ENCODE measurements around the gene IRS2.

Gene IRS2

DNA sequence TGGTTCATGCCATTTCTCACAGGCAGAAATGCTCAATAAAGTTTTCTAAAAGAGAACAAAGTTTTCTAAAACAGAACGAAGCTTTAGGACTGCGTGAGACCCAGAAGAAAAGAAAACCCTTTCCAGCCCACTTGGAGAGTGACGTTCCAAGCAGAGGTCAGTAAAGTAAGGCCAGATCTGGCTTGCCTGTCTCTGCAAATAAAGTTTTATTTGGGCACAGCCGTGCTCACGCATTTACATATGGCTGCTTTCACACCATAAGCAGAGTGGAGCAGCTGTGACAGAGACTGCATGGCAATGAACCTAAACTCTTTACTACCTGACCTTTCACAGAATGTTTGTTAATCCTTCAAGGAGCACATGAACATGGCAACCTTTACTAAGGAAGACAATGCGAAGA, 23.6 kb downstream of the IRS2 start:
- H3K4me3 Mint-ChIP-seq: no peak overlapping the region
- peaks cover 0 to 3% of the 10 kb centered on the region in 2 donors for H3K36me3 Mint-ChIP-seq
- H3K4me1 Mint-ChIP-seq: peaks cover 7 to 8% of the 10 kb centered on the region in 2 donors
- no peak for DNase-seq
- no peak overlapping the region for H3K27ac Mint-ChIP-seq
- H3K27me3 Mint-ChIP-seq: no peaks in the 10 kb centered on the region
- ATAC-seq (replicated peaks): no peak
- H3K9me3 Mint-ChIP-seq: no peaks in the 10 kb centered on the region

DNA sequence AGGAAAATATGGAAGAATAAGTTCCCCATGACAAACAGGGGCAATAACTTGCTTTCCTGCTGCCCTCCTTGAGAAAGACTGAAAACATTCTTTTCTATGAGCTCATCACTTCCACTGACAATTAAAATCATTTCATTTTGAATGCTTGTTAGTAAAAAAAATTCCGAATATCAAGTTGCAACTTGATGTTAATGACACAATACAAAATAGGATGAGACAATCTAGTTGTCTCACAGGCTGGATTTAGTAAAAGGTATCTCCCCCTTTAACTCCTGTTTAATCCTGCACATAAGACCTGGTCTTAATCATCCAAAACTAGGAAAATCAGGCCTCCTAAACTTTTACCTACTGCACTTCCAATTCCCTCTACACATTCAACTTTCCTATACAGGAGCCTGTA, 24.7 kb downstream of the IRS2 start:
- no peak for DNase-seq
- no peak for ATAC-seq (replicated peaks)
- H3K9me3 Mint-ChIP-seq: no peaks in the 10 kb centered on the region
- peaks cover 7 to 8% of the 10 kb centered on the region in 2 donors for H3K4me1 Mint-ChIP-seq
- H3K4me3 Mint-ChIP-seq: no peak overlapping the region
- no peak overlapping the region for H3K27ac Mint-ChIP-seq
- H3K27me3 Mint-ChIP-seq: no peaks in the 10 kb centered on the region
- H3K36me3 Mint-ChIP-seq: peaks cover 0 to 2% of the 10 kb centered on the region in 2 donors

GRCh38 chr13:109760951-109761350, 25.4 kb downstream of the IRS2 start:
- no peak overlapping the region for H3K27ac Mint-ChIP-seq
- peaks cover 0 to 3% of the 10 kb centered on the region in 2 donors for H3K36me3 Mint-ChIP-seq
- H3K9me3 Mint-ChIP-seq: no peaks in the 10 kb centered on the region
- ATAC-seq (replicated peaks): no peak
- DNase-seq: no peak
- H3K27me3 Mint-ChIP-seq: no peaks in the 10 kb centered on the region
- peaks cover 5 to 8% of the 10 kb centered on the region in 2 donors for H3K4me1 Mint-ChIP-seq
- no peak overlapping the region for H3K4me3 Mint-ChIP-seq

DNA sequence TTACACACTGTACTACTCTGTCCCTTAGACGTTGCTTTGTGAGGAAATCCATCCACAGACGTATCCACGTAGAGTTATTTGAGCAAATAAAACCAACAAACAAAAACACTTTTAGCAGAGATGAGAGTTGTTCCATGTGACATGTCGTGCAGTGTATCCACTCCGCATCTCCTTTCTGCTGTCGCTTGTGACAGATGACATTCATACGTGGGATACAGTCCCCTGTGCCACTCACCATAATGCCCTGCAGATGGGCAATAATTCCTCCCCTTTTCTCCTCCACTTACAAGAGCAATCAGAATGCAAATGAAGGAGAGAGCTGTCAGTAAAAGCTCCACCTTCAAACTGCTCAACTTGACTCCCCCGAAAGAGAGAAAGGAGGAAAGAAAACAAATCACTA, 26.0 kb downstream of the IRS2 start:
- ATAC-seq (replicated peaks): no peak
- Mint-ChIP-seq H3K27ac (no peak overlapping the region), H3K27me3 (no peaks in the 10 kb centered on the region), H3K9me3 (no peaks in the 10 kb centered on the region), H3K4me1 (peaks cover 5 to 8% of the 10 kb centered on the region in 2 donors), H3K36me3 (peaks cover 0 to 7% of the 10 kb centered on the region in 2 donors), H3K4me3 (no peak overlapping the region)
- DNase-seq: no peak

DNA sequence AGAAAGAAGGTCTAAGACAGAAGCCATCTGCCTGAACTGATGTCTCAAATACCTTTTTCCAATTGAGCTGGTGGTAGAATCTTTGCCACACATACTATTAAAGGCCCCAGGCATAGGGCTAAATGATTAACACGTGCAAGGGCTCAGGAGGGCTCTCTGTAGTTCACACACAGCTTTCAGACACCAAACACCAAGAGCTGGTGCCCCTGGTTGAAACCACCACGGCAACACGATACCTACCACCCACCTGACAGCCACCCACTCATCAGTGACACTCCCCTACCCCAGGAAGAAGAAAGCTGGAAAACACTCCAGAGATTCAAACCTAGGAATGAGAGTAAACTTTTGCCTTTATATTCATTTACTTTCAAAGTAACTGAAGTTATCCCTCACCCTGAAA, 26.8 kb downstream of the IRS2 start:
- H3K27me3 Mint-ChIP-seq: no peaks in the 10 kb centered on the region
- no peak overlapping the region for H3K27ac Mint-ChIP-seq
- no peak for DNase-seq
- H3K4me1 Mint-ChIP-seq: peaks cover 5 to 8% of the 10 kb centered on the region in 2 donors
- peaks cover 0 to 11% of the 10 kb centered on the region in 2 donors for H3K36me3 Mint-ChIP-seq
- H3K9me3 Mint-ChIP-seq: no peaks in the 10 kb centered on the region
- no peak overlapping the region for H3K4me3 Mint-ChIP-seq
- no peak for ATAC-seq (replicated peaks)

- H3K4me1 Mint-ChIP-seq: peaks cover 5 to 8% of the 10 kb centered on the region in 2 donors
- ATAC-seq (replicated peaks) (peak in 1 of 2 donors; percentile 23), DNase-seq (no peak)
- no peaks in the 10 kb centered on the region for H3K27me3 Mint-ChIP-seq
- peaks cover 0 to 11% of the 10 kb centered on the region in 2 donors for H3K36me3 Mint-ChIP-seq
- no peak overlapping the region for H3K27ac Mint-ChIP-seq
- H3K4me3 Mint-ChIP-seq: no peak overlapping the region
- H3K9me3 Mint-ChIP-seq: no peaks in the 10 kb centered on the region
Observed at GRCh38 chr13:109758937-109759480, 27.4 kb downstream of the IRS2 start.

DNA sequence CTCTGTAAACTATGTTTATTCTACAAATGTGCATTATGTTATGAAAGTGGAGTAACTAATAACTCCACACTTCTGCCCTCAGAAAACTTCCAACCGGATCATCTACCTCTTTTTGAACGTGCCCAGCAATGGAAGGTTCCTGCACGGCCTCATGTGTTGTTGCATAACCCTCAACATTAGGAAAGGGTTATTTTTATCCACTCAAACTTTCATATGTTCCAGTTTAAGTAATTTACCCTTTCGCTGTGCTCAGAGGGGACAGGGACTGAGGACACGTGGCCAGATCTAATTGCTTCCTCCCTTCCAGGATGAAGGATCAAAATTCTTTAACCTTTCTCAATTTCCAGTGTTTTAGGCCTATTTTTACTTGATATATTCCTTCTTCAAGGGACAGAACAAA, 29.6 kb downstream of the IRS2 start:
- no peaks in the 10 kb centered on the region for H3K27me3 Mint-ChIP-seq
- H3K9me3 Mint-ChIP-seq: no peaks in the 10 kb centered on the region
- DNase-seq (no peak), ATAC-seq (replicated peaks) (no peak)
- H3K4me3 Mint-ChIP-seq: no peak overlapping the region
- H3K27ac Mint-ChIP-seq: no peak overlapping the region
- H3K36me3 Mint-ChIP-seq: peaks cover 0 to 21% of the 10 kb centered on the region in 2 donors
- H3K4me1 Mint-ChIP-seq: peaks cover 5 to 8% of the 10 kb centered on the region in 2 donors

- Mint-ChIP-seq H3K36me3 (peaks cover 0 to 21% of the 10 kb centered on the region in 2 donors), H3K4me3 (no peak overlapping the region), H3K27me3 (no peaks in the 10 kb centered on the region), H3K9me3 (no peaks in the 10 kb centered on the region), H3K4me1 (peaks cover 5 to 8% of the 10 kb centered on the region in 2 donors), H3K27ac (no peak overlapping the region)
- ATAC-seq (replicated peaks): no peak
- DNase-seq: no peak
Observed at GRCh38 chr13:109755997-109756396, 30.4 kb downstream of the IRS2 start.

DNA sequence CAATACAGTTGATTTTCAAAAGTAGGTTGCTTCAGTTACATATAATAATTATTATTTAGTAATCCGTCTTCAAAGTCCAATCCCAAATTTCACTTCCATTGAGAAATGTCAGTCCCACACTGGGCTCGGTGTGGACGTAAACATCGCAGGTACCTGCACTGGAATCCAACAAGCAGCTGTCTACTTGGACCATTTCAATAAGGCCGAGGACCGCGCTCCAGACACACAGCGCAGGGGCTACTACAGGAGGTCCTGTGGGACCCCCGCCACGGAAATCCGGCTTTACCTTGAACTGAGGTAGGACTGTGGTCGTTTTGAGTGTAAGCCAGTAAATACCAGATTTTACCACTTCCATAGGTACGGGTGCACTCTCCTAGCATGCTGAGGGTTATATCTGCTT, 30.8 kb downstream of the IRS2 start:
- H3K27me3 Mint-ChIP-seq: no peaks in the 10 kb centered on the region
- ATAC-seq (replicated peaks) (no peak), DNase-seq (no peak)
- H3K36me3 Mint-ChIP-seq: peaks cover 0 to 21% of the 10 kb centered on the region in 2 donors
- H3K27ac Mint-ChIP-seq: no peak overlapping the region
- H3K4me3 Mint-ChIP-seq: no peak overlapping the region
- no peaks in the 10 kb centered on the region for H3K9me3 Mint-ChIP-seq
- peaks cover 5 to 8% of the 10 kb centered on the region in 2 donors for H3K4me1 Mint-ChIP-seq

DNA sequence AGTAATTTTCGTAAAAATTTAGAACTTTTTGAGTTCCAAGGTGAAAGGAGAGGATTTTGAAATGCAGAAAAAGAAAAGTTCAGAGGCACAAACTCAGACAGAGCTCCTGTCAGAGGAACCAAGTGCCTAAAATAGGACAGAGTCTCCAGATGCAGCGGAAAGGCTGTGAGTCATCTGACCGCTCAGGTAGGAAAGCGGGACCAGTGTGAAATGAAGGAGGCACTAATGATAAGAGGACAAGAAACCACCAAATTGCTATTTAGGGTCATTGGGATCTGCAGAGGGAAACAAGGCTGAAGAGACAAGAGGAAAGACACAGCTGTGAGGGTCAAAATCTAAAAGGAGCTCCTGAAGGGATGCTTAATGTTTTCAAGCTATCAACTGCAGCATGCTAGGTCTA, 34.9 kb downstream of the IRS2 start:
- Mint-ChIP-seq H3K36me3 (peaks cover 0 to 21% of the 10 kb centered on the region in 2 donors), H3K27me3 (no peaks in the 10 kb centered on the region), H3K4me1 (no peaks in the 10 kb centered on the region), H3K9me3 (peaks cover 0 to 1% of the 10 kb centered on the region in 2 donors), H3K27ac (no peak overlapping the region), H3K4me3 (no peak overlapping the region)
- DNase-seq (no peak), ATAC-seq (replicated peaks) (no peak)

DNA sequence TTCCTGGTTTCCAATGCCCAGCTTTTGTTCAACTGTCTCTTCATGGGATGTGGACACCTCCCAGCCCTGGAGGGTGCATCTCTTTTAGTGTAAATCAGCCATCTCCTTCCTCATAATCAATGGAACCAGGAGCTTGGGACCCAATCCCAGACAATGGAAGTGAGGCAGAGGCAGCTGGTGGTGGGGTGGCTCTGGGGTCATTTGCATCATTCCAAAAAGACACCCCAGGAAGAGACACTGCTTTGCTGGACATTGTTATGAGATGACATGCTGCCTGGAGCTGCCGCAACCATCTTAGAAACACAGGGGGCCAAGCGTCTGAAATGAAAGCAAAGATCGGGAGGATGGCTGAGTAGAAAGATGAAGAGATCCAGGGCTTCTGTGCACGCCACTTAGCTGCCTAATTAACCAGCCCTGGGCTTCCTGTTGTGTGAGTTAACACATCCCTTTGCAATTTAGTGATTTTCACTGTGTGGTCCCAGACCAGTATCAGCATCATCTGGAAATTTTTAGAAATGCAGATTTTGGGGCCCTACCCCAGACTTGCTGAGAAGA, 36.1 kb downstream of the IRS2 start:
- peaks cover 0 to 14% of the 10 kb centered on the region in 2 donors for H3K36me3 Mint-ChIP-seq
- no peak for DNase-seq
- ATAC-seq (replicated peaks): no peak
- no peaks in the 10 kb centered on the region for H3K4me1 Mint-ChIP-seq
- H3K27me3 Mint-ChIP-seq: no peaks in the 10 kb centered on the region
- no peak overlapping the region for H3K27ac Mint-ChIP-seq
- H3K9me3 Mint-ChIP-seq: peaks cover 0 to 2% of the 10 kb centered on the region in 2 donors
- H3K4me3 Mint-ChIP-seq: no peak overlapping the region

GRCh38 chr13:109749365-109749764, 37.0 kb downstream of the IRS2 start:
- peaks cover 2% of the 10 kb centered on the region in 2 donors for H3K27me3 Mint-ChIP-seq
- H3K36me3 Mint-ChIP-seq: peaks cover 1 to 10% of the 10 kb centered on the region in 2 donors
- DNase-seq (no peak), ATAC-seq (replicated peaks) (no peak)
- no peak overlapping the region for H3K4me3 Mint-ChIP-seq
- H3K4me1 Mint-ChIP-seq: no peaks in the 10 kb centered on the region
- peaks cover 0 to 4% of the 10 kb centered on the region in 2 donors for H3K9me3 Mint-ChIP-seq
- H3K27ac Mint-ChIP-seq: no peak overlapping the region

GRCh38 chr13:109748677-109749076, 37.7 kb downstream of the IRS2 start:
- Mint-ChIP-seq H3K9me3 (peaks cover 0 to 5% of the 10 kb centered on the region in 2 donors), H3K27ac (no peak overlapping the region), H3K4me1 (no peaks in the 10 kb centered on the region), H3K36me3 (peaks cover 3 to 10% of the 10 kb centered on the region in 2 donors), H3K27me3 (peaks cover 4 to 9% of the 10 kb centered on the region in 2 donors), H3K4me3 (no peak overlapping the region)
- DNase-seq: no peak
- no peak for ATAC-seq (replicated peaks)

DNA sequence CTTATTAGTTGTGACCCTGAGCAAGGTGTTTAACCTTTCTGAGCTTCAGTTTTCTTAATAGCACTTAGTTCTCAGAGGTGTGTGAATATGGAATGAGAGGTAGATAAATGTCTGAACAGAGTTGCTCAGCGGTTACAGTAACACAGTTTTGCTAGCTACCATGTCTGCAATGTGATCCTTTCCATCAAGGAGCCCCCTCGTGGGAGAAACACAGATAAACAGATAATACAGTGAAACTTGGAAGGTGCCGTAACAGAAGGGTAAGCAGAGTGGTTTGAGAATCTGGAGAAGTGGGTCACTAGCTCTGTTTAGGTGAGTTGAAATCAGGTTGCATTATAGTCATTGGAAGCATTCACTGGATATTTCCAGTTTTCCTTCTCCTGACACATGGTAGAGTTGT, 38.9 kb downstream of the IRS2 start:
- Mint-ChIP-seq H3K36me3 (peaks cover 2 to 3% of the 10 kb centered on the region in 2 donors), H3K4me3 (no peak overlapping the region), H3K27me3 (peaks cover 4 to 10% of the 10 kb centered on the region in 2 donors), H3K27ac (no peak overlapping the region), H3K9me3 (peaks cover 0 to 5% of the 10 kb centered on the region in 2 donors), H3K4me1 (no peaks in the 10 kb centered on the region)
- ATAC-seq (replicated peaks): no peak
- no peak for DNase-seq

DNA sequence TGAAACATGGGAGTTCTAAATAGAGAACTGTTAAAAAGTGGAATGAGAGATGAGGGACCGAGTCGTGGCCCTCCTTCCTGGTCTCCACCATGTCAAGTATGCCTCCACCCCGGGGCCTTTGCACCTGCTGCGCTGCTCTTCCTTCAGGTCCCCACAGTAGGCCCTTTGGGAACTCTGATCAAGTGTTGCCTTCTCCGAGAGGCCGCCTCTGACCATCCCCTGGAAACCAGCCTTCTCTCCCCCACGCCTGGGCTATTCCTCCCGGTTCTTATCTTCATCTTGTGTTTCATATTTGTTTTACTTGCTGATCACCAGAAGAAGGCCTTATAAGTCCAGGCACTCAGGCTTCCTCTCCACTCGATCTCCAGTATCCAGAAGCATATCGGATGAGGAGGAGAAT, 40.0 kb downstream of the IRS2 start:
- Mint-ChIP-seq H3K9me3 (peaks cover 0 to 5% of the 10 kb centered on the region in 2 donors), H3K36me3 (peaks cover 0 to 3% of the 10 kb centered on the region in 2 donors), H3K4me1 (no peaks in the 10 kb centered on the region), H3K27ac (no peak overlapping the region), H3K4me3 (no peak overlapping the region), H3K27me3 (peaks cover 4 to 11% of the 10 kb centered on the region in 2 donors)
- DNase-seq (no peak), ATAC-seq (replicated peaks) (no peak)

Measured in stimulated activated naive B cell treated with anti-CD40 and anti-IgM and Interleukin-4, amounts not matched to agents 10 μg/mL and 1 μg/mL and 100 μg/mL, for 72 hours (primary cell).